22Rv1 (cell line): ENCODE measurements around the gene PLIN5.

Experiments
- ZFX ChIP-seq: fragments of 450-650 bp; IDR thresholded peaks from 2 replicates; pipeline ENCODE4 v1.6.1; 2017; ENCODE audit warnings: antibody characterized with exemption, borderline replicate concordance
- TF ChIP-seq, protein P1 (sequence below): fragments of 450-650 bp; IDR thresholded peaks from 2 replicates; pipeline ENCODE4 v1.5.1; 2017; ENCODE audit warnings: mild to moderate bottlenecking

DNA sequence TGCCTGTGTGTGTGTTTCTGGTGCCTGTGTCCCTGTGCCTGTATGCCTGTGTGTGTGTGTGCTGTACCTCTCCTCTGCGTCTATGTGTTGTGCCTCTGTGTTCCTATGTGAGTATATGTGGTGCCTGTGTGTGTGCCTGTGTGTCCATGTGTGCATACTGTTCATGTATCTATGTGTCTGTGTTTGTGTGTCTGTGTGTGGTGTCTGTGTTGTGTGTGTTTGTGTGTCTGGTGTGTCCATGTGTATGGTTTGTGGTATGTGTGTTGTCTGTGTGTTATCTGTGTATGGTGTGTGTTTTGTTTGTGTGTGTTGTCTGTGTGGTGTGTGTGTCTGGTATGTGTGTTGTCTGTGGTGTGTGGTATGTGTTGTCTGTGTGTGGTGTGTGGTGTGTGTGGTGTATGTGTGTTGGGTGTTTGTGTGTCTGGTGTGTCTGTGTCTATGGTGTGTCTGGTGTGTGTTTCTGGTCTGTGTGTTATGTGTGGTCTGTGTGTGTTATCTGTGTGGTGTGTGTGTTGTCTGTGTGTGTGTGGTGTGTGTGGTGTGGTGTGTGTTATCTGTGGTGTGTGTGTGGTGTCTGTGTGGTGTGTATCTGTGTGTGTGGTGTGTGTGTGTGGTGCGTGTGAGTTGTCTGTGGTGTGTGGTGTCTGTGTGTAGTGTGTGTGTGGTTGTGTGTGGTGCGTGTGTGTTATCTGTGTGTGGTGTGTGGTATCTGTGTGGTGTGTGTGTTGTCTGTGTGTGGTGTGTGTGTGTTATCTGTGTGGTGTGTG, 42.5 kb downstream of the PLIN5 start:
- TF ChIP-seq, protein P1, sequence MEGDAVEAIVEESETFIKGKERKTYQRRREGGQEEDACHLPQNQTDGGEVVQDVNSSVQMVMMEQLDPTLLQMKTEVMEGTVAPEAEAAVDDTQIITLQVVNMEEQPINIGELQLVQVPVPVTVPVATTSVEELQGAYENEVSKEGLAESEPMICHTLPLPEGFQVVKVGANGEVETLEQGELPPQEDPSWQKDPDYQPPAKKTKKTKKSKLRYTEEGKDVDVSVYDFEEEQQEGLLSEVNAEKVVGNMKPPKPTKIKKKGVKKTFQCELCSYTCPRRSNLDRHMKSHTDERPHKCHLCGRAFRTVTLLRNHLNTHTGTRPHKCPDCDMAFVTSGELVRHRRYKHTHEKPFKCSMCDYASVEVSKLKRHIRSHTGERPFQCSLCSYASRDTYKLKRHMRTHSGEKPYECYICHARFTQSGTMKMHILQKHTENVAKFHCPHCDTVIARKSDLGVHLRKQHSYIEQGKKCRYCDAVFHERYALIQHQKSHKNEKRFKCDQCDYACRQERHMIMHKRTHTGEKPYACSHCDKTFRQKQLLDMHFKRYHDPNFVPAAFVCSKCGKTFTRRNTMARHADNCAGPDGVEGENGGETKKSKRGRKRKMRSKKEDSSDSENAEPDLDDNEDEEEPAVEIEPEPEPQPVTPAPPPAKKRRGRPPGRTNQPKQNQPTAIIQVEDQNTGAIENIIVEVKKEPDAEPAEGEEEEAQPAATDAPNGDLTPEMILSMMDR: no peak
- TF ChIP-seq ZFX: no peak
